GM18511 (cell line): ENCODE results near the gene IDS.
"Not testable (repeated sequence)": the region's sequence is repeated elsewhere in the genome, so short reads cannot be mapped to it uniquely, and the experiment has no call there.

Experiments used
- ATAC-seq: cut with Tn5 transposase; IDR thresholded peaks from one replicate; pipeline ENCODE4 v1.9.1; 2021; ENCODE audit warnings: mild to moderate bottlenecking, moderate library complexity; ENCODE audit not compliant: unreplicated experiment

IDS gene

GRCh38 chrX:149502923-149503322, 2.2 kb downstream of the IDS start:
- peak; percentile 13 for ATAC-seq

GRCh38 chrX:149499766-149500165, 5.3 kb downstream of the IDS start:
- no peak for ATAC-seq

- no peak for ATAC-seq
These were observed 6.3 kb downstream of the IDS start for GRCh38 chrX:149498767-149499166.

GRCh38 chrX:149497626-149498025, 7.5 kb downstream of the IDS start:
- no peak for ATAC-seq

GRCh38 chrX:149497054-149497453, 8.1 kb downstream of the IDS start:
- no peak for ATAC-seq

- ATAC-seq, result no peak
These were observed 9.5 kb downstream of the IDS start for GRCh38 chrX:149495573-149496071.

GRCh38 chrX:149494844-149495565, 10.1 kb downstream of the IDS start:
- ATAC-seq, result no peak

GRCh38 chrX:149493567-149494562, 11.2 kb downstream of the IDS start:
- ATAC-seq, result no peak

- ATAC-seq, result no peak
These were observed 13.3 kb downstream of the IDS start for GRCh38 chrX:149491812-149492211.

GRCh38 chrX:149490100-149490499, 15.0 kb downstream of the IDS start:
- ATAC-seq, result no peak

GRCh38 chrX:149488411-149489052, 16.6 kb downstream of the IDS start:
- ATAC-seq, result not testable (repeated sequence)

- ATAC-seq, result not testable (repeated sequence)
These were observed 17.1 kb downstream of the IDS start for GRCh38 chrX:149488008-149488407.

- ATAC-seq, result peak; percentile 66
These were observed 17.8 kb downstream of the IDS start for GRCh38 chrX:149487292-149487691.

- ATAC-seq, result peak; percentile 76
These were observed 28.6 kb downstream of the IDS start for GRCh38 chrX:149476513-149476912.

GRCh38 chrX:149473966-149474365, 31.1 kb downstream of the IDS start:
- ATAC-seq, result no peak

GRCh38 chrX:149473092-149473491, 32.0 kb downstream of the IDS start:
- ATAC-seq, result no peak

- ATAC-seq, result no peak
These were observed 32.5 kb downstream of the IDS start for GRCh38 chrX:149472625-149473024.

GRCh38 chrX:149471397-149471796, 33.7 kb downstream of the IDS start:
- no peak for ATAC-seq

GRCh38 chrX:149470955-149471354, 34.2 kb downstream of the IDS start:
- peak; percentile 87 for ATAC-seq

- no peak for ATAC-seq
These were observed 35.7 kb downstream of the IDS start for GRCh38 chrX:149469406-149469805.

- ATAC-seq, result no peak
These were observed 37.2 kb downstream of the IDS start for GRCh38 chrX:149467920-149468319.
